Neutrophil (primary cell): ENCODE measurements around the gene MTARC1.

Experiments
- H3K27ac ChIP-seq: fragments of 200-600 bp; sonication (generic); 2 replicates; pipeline ENCODE4 v1.5.1; 2016; ENCODE audit warnings: mild to moderate bottlenecking, moderate library complexity
- H3K27me3 ChIP-seq: fragments of 200-600 bp; sonication (generic); 2 replicates; pipeline ENCODE4 v1.6.0; 2016; ENCODE audit warnings: mild to moderate bottlenecking
- H3K36me3 ChIP-seq: fragments of 200-600 bp; sonication (generic); 2 replicates; pipeline ENCODE4 v1.5.1; 2017
- H3K4me1 ChIP-seq, 2 experiments: fragments of 200-600 bp in 1 of 2; sonication (generic) in 1 of 2; 1 replicate in 1 of 2; 2 replicates in 1 of 2; pipeline versions ENCODE4 v1.5.1 to v1.6.1; 2013 to 2016; ENCODE audit warnings: low read depth in 1 of 2, low read length in 1 of 2, mild to moderate bottlenecking in 1 of 2, moderate library complexity in 1 of 2; ENCODE audit not compliant: control insufficient read depth in 1 of 2, insufficient read depth in 1 of 2
- H3K4me3 ChIP-seq, 2 experiments: fragments of 200-600 bp in 1 of 2; sonication (generic) in 1 of 2; 1 replicate in 1 of 2; 2 replicates in 1 of 2; pipeline ENCODE4 v1.5.1; 2013 to 2016; ENCODE audit warnings: low read depth in 1 of 2, low read length in 1 of 2, mild to moderate bottlenecking in 1 of 2, moderate library complexity in 1 of 2
- H3K9me3 ChIP-seq: fragments of 200-600 bp; sonication (generic); 2 replicates; pipeline ENCODE4 v1.5.1; 2016
- TF ChIP-seq, protein P1 (sequence below): fragments of 200-600 bp; sonication (generic); IDR thresholded peaks from 2 replicates; pipeline ENCODE4 v1.5.1; 2016; ENCODE audit warnings: antibody characterized with exemption

The MTARC1 gene

GRCh38 chr1:220788900-220789299, 2.2 kb downstream of the MTARC1 start:
- H3K4me1 ChIP-seq: peaks cover 86 to 91% of the 10 kb centered on the region in 2 experiments
- peak overlapping the region; percentile 71 to 77 for H3K4me3 ChIP-seq

DNA sequence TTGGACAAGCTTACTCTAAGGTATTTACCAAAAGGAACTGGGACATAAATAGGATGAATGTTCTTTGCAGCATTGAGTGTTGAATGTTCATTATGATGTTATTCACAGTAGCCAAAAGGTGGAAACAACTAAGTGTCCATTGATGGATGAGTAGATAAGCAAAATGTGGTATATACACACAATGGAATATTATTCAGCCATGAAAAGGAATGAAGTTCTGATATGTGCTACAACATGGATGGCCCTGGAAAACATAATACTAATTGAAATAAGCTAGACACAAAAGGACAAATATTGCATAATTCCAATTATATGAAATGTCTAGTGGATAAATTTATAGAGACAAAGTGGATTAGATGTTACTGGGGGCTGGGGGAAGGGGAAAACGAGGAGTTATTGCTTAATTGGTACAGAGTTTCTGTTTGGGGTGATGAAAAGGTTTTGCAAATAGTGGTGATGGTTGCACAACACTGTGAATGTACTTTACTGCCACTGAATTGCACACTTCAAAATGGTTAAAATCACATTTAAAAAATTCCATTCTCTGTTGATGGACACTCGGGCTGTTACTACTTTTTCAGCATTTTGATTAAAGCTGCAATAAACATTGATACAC, 2.9 kb downstream of the MTARC1 start:
- TF ChIP-seq, protein P1, sequence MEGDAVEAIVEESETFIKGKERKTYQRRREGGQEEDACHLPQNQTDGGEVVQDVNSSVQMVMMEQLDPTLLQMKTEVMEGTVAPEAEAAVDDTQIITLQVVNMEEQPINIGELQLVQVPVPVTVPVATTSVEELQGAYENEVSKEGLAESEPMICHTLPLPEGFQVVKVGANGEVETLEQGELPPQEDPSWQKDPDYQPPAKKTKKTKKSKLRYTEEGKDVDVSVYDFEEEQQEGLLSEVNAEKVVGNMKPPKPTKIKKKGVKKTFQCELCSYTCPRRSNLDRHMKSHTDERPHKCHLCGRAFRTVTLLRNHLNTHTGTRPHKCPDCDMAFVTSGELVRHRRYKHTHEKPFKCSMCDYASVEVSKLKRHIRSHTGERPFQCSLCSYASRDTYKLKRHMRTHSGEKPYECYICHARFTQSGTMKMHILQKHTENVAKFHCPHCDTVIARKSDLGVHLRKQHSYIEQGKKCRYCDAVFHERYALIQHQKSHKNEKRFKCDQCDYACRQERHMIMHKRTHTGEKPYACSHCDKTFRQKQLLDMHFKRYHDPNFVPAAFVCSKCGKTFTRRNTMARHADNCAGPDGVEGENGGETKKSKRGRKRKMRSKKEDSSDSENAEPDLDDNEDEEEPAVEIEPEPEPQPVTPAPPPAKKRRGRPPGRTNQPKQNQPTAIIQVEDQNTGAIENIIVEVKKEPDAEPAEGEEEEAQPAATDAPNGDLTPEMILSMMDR: no peak
- peak overlapping the region; percentile 71 to 77 for H3K4me3 ChIP-seq

More at GRCh38 chr1:220788900-220789299, 2.2 kb downstream of the MTARC1 start:
- TF ChIP-seq, protein P1: no peak
- H3K36me3 ChIP-seq: peaks cover 8% of the 10 kb centered on the region
- H3K9me3 ChIP-seq: no peaks in the 10 kb centered on the region
- peak overlapping the region; percentile 83 for H3K27ac ChIP-seq
- H3K27me3 ChIP-seq: no peaks in the 10 kb centered on the region

DNA sequence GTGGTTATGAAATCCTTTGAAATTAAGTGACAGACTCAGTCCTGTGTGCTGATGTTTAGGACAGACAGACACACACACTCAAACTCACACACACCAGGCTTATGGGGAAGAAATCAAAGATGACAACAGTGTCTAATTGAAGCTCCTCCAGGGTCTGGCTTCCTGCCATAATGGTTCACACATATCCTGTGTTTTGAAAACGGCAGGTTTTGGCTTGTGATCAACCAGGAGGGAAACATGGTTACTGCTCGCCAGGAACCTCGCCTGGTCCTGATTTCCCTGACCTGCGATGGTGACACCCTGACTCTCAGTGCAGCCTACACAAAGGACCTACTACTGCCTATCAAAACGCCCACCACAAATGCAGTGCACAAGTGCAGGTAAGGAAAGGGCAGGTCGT, 4.6 kb downstream of the MTARC1 start:
- H3K27me3 ChIP-seq: no peaks in the 10 kb centered on the region
- no peaks in the 10 kb centered on the region for H3K9me3 ChIP-seq
- peak overlapping the region; percentile 10 to 77 for H3K4me3 ChIP-seq
- TF ChIP-seq, protein P1: no peak
- peak overlapping the region; percentile 83 for H3K27ac ChIP-seq
- peaks cover 76 to 79% of the 10 kb centered on the region in 2 experiments for H3K4me1 ChIP-seq
- peaks cover 18% of the 10 kb centered on the region for H3K36me3 ChIP-seq

More for the DNA sequence above, 2.9 kb downstream of the MTARC1 start:
- no peaks in the 10 kb centered on the region for H3K9me3 ChIP-seq
- H3K36me3 ChIP-seq: peaks cover 9% of the 10 kb centered on the region
- no peaks in the 10 kb centered on the region for H3K27me3 ChIP-seq
- H3K27ac ChIP-seq: peak overlapping the region; percentile 83
- H3K4me1 ChIP-seq: peaks cover 93 to 94% of the 10 kb centered on the region in 2 experiments

DNA sequence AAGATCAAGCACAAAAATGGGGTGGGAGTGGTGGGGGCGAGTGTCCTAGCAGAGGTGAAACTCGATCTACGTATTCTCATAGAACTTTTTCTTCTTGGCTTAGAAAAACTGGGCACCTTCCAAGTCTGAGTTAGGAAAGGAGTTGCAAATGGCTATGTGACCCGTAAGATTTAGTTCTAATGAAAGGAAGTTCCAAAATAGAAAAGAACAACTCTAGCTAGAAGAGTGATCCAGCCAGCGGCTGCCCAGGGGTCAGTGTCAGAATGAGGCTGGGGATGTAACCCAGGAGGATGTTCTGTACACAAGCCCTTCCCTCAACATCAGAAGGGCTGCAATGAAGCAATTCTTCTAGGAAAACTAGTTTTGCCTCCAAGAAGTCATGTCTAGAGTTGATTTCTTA, 5.2 kb downstream of the MTARC1 start:
- H3K4me1 ChIP-seq: peaks cover 73 to 74% of the 10 kb centered on the region in 2 experiments
- TF ChIP-seq, protein P1: no peak
- H3K36me3 ChIP-seq: peaks cover 25% of the 10 kb centered on the region
- H3K4me3 ChIP-seq: no peak overlapping the region
- no peaks in the 10 kb centered on the region for H3K9me3 ChIP-seq
- no peaks in the 10 kb centered on the region for H3K27me3 ChIP-seq
- peak overlapping the region; percentile 83 for H3K27ac ChIP-seq

- Histone ChIP-seq H3K27ac (no peak overlapping the region), H3K36me3 (peaks cover 70% of the 10 kb centered on the region), H3K9me3 (no peaks in the 10 kb centered on the region), H3K27me3 (no peaks in the 10 kb centered on the region), H3K4me3 (no peak overlapping the region), H3K4me1 (peaks cover 28 to 32% of the 10 kb centered on the region in 2 experiments)
- TF ChIP-seq, protein P1: no peak
Observed at GRCh38 chr1:220796530-220796929, 9.8 kb downstream of the MTARC1 start.
